GM19438 (cell line): ENCODE data around the gene PEX14.
"Not testable (repeated sequence)": the region's sequence is repeated elsewhere in the genome, so short reads cannot be mapped to it uniquely, and the experiment has no call there.

Experiments used
- ATAC-seq: cut with Tn5 transposase; IDR thresholded peaks from one replicate; pipeline ENCODE4 v1.9.1; 2021; ENCODE audit warnings: low read depth; ENCODE audit not compliant: unreplicated experiment

The PEX14 gene, protein sequence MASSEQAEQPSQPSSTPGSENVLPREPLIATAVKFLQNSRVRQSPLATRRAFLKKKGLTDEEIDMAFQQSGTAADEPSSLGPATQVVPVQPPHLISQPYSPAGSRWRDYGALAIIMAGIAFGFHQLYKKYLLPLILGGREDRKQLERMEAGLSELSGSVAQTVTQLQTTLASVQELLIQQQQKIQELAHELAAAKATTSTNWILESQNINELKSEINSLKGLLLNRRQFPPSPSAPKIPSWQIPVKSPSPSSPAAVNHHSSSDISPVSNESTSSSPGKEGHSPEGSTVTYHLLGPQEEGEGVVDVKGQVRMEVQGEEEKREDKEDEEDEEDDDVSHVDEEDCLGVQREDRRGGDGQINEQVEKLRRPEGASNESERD

GRCh38 chr1:10474613-10475507 lies at the start of gene PEX14:
TSS of gene PEX14 (plus strand) at chr1:10474950. CDS start at chr1:10474967, 17 bp downstream.
- ATAC-seq: no peak

- ATAC-seq: not testable (repeated sequence)
These were observed 48.8 kb upstream of the PEX14 start for GRCh38 chr1:10425826-10426534.

DNA sequence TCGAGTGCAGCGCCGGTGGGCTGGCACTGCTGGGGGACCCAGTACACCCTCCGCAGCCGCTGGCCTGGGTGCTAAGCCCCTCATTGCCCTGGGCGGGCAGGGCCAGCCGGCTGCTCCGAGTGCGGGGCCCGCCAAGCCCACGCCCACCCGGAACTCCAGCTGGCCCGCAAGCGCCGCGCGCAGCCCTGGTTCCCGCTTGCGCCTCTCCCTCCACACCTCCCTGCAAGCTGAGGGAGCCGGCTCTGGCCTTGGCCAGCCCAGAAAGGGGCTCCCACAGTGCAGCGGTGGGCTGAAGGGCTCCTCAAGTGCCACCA lies 48.3 kb upstream of the PEX14 start:
- ATAC-seq: not testable (repeated sequence)

GRCh38 chr1:10428984-10429383 lies 45.8 kb upstream of the PEX14 start:
- no peak for ATAC-seq

DNA sequence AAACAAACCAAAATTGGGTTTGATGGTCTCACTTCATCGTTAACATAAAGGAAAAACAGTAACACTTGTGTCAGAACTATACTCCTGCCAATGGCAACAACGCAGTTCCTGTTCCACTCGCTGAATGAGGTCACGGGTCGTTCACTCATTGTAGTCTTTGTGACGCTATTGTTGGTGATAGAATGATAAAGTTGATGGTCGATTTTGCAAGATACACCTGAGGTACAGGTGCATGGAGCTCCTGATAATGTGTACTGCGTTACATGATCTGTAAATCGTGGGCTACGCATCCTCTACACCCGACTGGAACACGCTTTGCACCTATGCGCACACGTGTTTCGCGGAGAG lies 44.9 kb upstream of the PEX14 start:
- peak; percentile 29 for ATAC-seq

DNA sequence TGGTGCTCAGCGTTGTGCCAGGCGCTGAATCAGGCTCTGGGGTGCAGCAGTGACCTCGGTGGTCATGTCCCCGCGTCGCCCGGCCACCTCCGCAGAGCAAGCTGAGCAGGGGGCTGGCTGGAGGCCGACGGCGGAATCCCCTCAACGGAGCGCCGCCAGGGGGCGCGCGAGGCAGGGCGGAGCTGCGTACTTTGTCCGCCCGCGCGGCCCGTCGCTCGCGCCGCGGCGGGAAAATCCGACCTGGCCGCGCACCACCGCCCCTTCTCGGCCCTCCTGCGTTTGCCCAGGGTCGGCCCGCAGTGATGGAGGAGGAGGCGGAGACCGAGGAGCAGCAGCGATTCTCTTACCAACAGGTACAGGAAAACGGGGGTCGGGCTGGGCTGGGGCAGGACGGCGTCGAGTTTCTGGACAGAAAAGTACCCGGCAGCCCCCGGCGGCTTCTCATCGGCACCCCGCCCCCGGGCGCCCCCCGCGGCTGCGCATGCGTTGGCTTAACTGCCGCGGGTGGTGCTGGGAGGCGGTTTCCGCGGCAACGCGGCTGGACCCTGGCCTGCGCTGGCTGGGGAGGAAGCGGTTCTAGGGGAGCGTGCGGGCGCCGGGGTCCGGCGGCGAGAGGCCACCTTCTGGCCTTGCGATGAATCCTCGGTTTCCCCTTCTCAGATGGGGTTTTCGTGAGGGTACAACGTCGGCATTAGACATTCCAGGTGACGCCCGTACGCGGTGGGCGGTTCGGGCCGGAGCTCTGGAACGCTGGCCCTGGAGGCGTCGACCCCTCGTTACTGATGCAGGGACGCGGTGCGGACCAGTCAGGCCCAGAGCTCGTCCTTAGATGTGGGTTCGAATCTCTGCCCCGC lies 44.3 kb upstream of the PEX14 start, which contains the start of gene CENPS:
Gene CENPS, plus strand, starts transcription at position 218 of the 854 bp plus-strand sequence. Its CDS starts 85 bp downstream, at position 303.
- peak; percentile 62 for ATAC-seq

DNA sequence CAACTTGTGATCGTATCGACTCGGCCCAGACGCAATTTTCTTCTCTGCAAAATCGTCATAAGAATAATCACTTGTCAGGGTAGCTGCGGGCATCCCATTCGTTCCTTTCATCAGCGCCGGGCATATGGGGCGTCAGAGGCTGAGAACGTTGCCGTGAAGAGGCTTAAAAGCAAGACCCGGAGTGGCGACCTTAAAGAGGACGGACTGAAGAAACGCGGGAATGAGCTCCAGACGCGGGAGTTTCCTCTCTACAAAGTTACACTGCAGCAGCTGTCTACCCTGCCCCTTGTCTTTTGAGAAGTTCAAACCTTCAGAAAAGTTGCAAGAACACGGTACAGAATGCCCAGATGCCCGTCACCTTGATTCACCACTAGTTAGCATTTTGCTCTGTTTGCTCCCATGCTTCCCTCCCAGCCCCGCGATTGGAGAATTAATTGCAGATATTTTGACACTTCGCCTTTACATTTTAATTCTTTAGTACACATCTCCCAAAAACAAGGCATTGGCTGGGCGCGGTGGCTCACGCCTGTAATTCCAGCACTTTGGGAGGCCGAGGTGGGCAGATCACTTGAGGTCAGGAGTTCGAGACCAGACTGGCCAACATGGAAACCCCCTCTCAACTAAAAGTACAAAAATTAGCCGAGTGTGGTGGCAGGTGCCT lies 43.5 kb upstream of the PEX14 start:
- ATAC-seq: no peak

- ATAC-seq: no peak
These were observed 41.6 kb upstream of the PEX14 start for GRCh38 chr1:10432910-10433700.

- no peak for ATAC-seq
These were observed 41.0 kb upstream of the PEX14 start for GRCh38 chr1:10433790-10434189.

DNA sequence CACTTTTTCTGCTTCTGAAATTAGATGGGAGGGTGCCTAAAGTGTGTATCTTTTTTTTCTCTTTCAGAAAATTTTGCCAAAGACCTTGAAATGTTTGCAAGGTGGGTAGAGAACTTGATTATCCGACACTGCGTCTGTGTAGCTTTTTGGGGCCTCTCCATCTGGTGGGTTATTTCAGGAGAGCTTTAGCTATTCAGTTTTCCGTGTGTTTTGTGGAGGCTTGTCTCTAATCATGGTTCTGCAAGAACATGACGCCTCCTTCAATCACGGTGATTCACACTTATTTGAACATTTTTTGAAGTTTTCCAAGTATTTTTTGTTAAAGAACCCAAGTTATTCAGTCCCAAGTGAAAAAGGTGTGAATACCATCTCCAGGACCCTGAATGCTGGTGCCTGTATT lies 40.2 kb upstream of the PEX14 start:
- ATAC-seq: no peak

- ATAC-seq: no peak
These were observed 37.7 kb upstream of the PEX14 start for GRCh38 chr1:10437052-10437451.

GRCh38 chr1:10438677-10439163 lies 36.0 kb upstream of the PEX14 start:
- no peak for ATAC-seq

- ATAC-seq: no peak
These were observed 34.4 kb upstream of the PEX14 start for GRCh38 chr1:10440305-10440704.

GRCh38 chr1:10440794-10441193 lies 34.0 kb upstream of the PEX14 start:
- no peak for ATAC-seq

DNA sequence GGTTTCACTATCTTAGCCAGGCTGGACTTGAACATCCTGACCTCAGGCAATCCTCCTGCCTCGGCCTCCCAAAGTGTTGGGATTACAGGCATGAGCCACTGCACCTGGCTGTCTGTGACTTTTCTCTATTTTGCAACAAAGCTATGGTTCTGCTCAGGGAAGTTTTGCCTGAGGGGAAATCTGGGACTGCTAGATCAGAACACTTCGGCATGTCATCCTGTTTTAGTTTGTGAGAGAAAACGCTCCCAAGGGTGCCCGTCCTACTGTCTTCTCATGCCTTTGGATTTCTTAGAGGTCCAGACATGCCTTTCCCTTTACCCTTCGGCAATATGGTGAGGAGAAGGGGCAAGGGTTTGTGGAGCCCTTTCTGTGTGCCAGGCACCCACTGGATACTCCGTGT lies 30.5 kb upstream of the PEX14 start:
- ATAC-seq: no peak

GRCh38 chr1:10444795-10445397 lies 29.9 kb upstream of the PEX14 start:
- no peak for ATAC-seq

GRCh38 chr1:10446790-10447422 lies 27.8 kb upstream of the PEX14 start:
- ATAC-seq: no peak

GRCh38 chr1:10449751-10450150 lies 25.0 kb upstream of the PEX14 start, which contains the start of gene CORT:
TSS of gene CORT (plus strand) at chr1:10450031. CDS start at chr1:10450224, 193 bp downstream.
- no peak for ATAC-seq
